SK-N-SH (cell line): ENCODE data around the gene PHLDA3.

Source experiments
- ELF1 ChIP-seq: IDR thresholded peaks from 2 replicates; pipeline ENCODE4 v1.4.0; 2012
- EP300 ChIP-seq, 2 experiments: IDR thresholded peaks; 2 replicates each; pipeline versions ENCODE4 v1.4.0 to v1.6.1; 2012; ENCODE audit warnings: borderline replicate concordance in 1 of 2, low read depth in 1 of 2, low read length in 1 of 2
- FOXM1 ChIP-seq: IDR thresholded peaks from 2 replicates; pipeline ENCODE4 v1.4.0; 2012; ENCODE audit warnings: low read depth, mild to moderate bottlenecking
- GATA2 ChIP-seq: sonication (generic); formaldehyde crosslinking; IDR thresholded peaks from 2 replicates; pipeline ENCODE4 v1.5.0; 2020; ENCODE audit warnings: mild to moderate bottlenecking, missing genetic modification reagents
- NRF1 ChIP-seq: IDR thresholded peaks from 2 replicates; pipeline ENCODE4 v1.6.1; 2012; ENCODE audit warnings: low read depth, mild to moderate bottlenecking, low read length
- RAD21 ChIP-seq: IDR thresholded peaks from 2 replicates; pipeline ENCODE4 v1.6.1; 2012; ENCODE audit warnings: mild to moderate bottlenecking, low read length
- RCOR1 ChIP-seq: fragments of 150-350 bp; IDR thresholded peaks from 2 replicates; pipeline ENCODE4 v1.6.1; 2017; ENCODE audit warnings: antibody characterized with exemption, low read length
- YY1 ChIP-seq: IDR thresholded peaks from 2 replicates; pipeline ENCODE4 v1.4.0; 2012; ENCODE audit warnings: low read depth, mild to moderate bottlenecking
- TF ChIP-seq, protein P1 (sequence below): fragments of 200-600 bp; sonication (generic); IDR thresholded peaks from 2 replicates; pipeline ENCODE4 v1.6.1; 2017; ENCODE audit warnings: antibody characterized with exemption, mild to moderate bottlenecking, moderate library complexity
- TF ChIP-seq, protein P2 (sequence below): IDR thresholded peaks from 2 replicates; pipeline ENCODE4; 2012
- TF ChIP-seq, protein P3 (sequence below): fragments of 150-350 bp; IDR thresholded peaks from 2 replicates; pipeline ENCODE4 v1.6.1; 2017; ENCODE audit warnings: antibody characterized with exemption, low read length, low read depth, borderline replicate concordance
- TF ChIP-seq, protein P4 (sequence below): IDR thresholded peaks from 2 replicates; pipeline ENCODE4 v1.6.1; 2012; ENCODE audit warnings: mild to moderate bottlenecking, low read depth, low read length, moderate library complexity

DNA sequence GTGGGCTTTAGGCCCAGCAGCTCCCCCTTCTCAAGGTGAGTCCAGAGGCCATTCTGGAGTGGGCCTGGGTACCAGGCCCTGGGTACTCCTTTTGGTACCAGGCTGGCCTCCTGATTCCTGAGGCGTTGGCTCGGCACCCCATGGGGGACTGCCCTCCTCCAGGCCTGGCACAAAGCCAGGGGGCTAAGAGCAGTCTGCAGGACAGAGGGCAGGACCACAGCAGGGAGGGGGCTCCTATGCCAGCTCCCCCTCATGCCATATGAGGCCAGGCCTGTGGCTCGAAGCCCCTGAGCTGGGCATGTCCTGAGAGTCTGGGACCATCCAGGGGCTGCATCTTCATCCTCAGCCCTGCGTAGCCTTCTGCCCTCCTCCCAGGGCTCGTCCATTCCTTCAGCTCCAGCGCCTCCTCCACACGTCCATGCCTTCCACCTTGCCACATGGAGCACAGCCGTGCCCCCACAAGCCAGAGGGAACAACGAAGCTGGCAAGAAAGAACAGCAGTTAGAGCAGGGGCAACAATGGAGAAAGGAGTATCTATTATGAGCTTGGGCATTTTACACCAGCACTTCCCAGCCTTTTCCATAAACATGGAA is 3.2 kb downstream of the PHLDA3 start:
- TF ChIP-seq RCOR1 (no peak), RAD21 (no peak), ELF1 (no peak), YY1 (no peak), NRF1 (no peak), EP300 (IDR thresholded peaks at IDR 0.05; ENCODE audit: borderline replicate concordance in 1 of 2, low read depth in 1 of 2, low read length in 1 of 2) (no peak), GATA2 (no peak), FOXM1 (no peak)
- TF ChIP-seq, protein P1, sequence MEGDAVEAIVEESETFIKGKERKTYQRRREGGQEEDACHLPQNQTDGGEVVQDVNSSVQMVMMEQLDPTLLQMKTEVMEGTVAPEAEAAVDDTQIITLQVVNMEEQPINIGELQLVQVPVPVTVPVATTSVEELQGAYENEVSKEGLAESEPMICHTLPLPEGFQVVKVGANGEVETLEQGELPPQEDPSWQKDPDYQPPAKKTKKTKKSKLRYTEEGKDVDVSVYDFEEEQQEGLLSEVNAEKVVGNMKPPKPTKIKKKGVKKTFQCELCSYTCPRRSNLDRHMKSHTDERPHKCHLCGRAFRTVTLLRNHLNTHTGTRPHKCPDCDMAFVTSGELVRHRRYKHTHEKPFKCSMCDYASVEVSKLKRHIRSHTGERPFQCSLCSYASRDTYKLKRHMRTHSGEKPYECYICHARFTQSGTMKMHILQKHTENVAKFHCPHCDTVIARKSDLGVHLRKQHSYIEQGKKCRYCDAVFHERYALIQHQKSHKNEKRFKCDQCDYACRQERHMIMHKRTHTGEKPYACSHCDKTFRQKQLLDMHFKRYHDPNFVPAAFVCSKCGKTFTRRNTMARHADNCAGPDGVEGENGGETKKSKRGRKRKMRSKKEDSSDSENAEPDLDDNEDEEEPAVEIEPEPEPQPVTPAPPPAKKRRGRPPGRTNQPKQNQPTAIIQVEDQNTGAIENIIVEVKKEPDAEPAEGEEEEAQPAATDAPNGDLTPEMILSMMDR: no peak
- TF ChIP-seq, protein P2, sequence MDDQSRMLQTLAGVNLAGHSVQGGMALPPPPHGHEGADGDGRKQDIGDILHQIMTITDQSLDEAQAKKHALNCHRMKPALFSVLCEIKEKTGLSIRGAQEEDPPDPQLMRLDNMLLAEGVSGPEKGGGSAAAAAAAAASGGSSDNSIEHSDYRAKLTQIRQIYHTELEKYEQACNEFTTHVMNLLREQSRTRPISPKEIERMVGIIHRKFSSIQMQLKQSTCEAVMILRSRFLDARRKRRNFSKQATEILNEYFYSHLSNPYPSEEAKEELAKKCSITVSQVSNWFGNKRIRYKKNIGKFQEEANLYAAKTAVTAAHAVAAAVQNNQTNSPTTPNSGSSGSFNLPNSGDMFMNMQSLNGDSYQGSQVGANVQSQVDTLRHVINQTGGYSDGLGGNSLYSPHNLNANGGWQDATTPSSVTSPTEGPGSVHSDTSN: no peak
- TF ChIP-seq, protein P3, sequence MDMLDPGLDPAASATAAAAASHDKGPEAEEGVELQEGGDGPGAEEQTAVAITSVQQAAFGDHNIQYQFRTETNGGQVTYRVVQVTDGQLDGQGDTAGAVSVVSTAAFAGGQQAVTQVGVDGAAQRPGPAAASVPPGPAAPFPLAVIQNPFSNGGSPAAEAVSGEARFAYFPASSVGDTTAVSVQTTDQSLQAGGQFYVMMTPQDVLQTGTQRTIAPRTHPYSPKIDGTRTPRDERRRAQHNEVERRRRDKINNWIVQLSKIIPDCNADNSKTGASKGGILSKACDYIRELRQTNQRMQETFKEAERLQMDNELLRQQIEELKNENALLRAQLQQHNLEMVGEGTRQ: no peak
- TF ChIP-seq, protein P4, sequence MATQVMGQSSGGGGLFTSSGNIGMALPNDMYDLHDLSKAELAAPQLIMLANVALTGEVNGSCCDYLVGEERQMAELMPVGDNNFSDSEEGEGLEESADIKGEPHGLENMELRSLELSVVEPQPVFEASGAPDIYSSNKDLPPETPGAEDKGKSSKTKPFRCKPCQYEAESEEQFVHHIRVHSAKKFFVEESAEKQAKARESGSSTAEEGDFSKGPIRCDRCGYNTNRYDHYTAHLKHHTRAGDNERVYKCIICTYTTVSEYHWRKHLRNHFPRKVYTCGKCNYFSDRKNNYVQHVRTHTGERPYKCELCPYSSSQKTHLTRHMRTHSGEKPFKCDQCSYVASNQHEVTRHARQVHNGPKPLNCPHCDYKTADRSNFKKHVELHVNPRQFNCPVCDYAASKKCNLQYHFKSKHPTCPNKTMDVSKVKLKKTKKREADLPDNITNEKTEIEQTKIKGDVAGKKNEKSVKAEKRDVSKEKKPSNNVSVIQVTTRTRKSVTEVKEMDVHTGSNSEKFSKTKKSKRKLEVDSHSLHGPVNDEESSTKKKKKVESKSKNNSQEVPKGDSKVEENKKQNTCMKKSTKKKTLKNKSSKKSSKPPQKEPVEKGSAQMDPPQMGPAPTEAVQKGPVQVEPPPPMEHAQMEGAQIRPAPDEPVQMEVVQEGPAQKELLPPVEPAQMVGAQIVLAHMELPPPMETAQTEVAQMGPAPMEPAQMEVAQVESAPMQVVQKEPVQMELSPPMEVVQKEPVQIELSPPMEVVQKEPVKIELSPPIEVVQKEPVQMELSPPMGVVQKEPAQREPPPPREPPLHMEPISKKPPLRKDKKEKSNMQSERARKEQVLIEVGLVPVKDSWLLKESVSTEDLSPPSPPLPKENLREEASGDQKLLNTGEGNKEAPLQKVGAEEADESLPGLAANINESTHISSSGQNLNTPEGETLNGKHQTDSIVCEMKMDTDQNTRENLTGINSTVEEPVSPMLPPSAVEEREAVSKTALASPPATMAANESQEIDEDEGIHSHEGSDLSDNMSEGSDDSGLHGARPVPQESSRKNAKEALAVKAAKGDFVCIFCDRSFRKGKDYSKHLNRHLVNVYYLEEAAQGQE: no peak
